HG02588 (cell line): Measurements from ENCODE around the gene CCNY.
"Not testable (repeated sequence)": the region's sequence is repeated elsewhere in the genome, so short reads cannot be mapped to it uniquely, and the experiment has no call there.

Experiments used
- ATAC-seq: cut with Tn5 transposase; IDR thresholded peaks from one replicate; pipeline ENCODE4 v1.9.1; 2021; ENCODE audit warnings: mild to moderate bottlenecking, moderate library complexity; ENCODE audit not compliant: unreplicated experiment

CCNY gene

DNA sequence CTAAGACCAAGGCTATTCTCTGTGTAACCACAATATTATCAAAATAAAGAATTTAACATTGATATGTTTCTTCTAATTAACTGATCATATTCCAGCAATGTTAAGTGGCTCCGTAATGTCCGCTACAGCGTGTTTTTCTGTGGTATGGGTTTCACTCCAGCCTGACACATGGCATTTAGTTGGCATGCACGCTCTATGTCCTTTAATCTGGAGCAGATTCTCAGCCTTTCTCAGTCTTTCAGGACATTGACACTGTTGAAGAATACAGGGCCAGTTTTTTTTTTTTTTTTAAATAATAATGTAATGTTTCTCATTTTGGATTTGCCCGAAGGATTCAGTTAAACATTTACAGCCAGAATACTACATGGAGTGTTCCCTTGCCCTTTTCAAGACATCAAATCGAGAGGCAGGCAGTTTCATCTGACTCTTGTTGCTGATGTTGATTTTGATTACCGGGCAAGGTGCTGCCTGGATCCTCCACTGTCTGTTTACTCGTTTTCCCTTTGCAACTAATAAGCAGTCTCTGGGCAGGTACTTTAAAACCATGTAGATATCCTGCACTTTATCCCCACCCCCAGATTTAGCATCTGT, 171.3 kb downstream of the CCNY start:
- no peak for ATAC-seq

GRCh38 chr10:35508647-35509046, 172.3 kb downstream of the CCNY start:
- ATAC-seq, result no peak

- no peak for ATAC-seq
Measured at GRCh38 chr10:35510891-35511290, 174.6 kb downstream of the CCNY start.

DNA sequence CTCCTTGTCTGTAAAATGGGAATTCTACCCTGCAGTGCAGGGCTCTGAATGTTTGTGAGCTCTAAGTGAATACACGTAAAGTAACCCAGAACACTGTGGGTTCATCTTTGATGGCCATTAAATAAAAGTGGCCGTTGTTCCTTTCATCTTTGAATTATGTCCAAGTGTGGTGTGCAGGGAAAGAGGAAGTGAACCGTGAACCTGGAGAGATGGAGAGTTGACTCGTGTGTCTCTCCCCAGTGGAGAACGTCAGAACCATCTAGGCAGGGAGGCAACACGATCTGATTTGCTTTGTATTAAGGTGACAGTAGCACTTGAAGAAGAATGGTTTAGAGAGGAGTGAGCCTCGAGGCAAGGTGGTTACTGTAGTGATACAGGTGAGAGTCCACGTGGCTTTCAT, 175.3 kb downstream of the CCNY start:
- no peak for ATAC-seq

- ATAC-seq, result no peak
Measured at GRCh38 chr10:35516102-35516670, 179.9 kb downstream of the CCNY start.

DNA sequence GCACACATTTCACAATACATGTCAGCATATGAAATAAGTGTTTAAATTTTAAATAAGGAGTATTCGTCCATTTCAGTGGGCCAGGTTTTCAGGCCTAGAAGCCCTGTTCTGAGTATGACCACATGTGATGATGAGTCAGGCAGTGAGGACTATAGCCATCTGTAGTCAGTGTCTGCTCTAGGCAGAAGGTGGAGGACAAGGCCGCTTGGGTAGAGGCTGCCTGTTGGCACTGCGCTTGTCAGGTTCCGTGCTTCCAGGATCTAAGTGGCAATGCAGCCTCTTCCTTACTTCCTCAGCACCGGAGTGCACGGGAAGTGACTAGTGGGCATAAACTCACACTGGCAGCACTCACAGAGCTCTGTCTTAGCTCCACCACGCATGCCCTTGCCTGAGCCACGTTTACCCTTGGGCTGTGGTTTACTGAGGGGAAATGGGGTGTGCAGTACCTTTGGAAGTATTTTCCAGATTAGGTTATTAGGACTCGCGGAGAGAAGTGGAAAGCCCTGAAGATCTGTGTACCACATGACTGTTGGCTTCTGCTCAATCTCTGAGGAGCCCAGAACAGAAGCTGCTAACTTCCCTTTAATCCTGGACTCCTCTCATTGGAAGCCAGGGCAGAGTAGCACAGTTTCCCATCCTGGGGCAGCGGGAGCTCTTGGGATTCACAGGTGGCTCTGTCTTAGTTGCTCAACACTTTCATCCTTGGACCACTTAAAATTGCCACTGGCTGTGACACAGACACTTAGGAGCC, 181.3 kb downstream of the CCNY start:
- no peak for ATAC-seq

- not testable (repeated sequence) for ATAC-seq
Measured at GRCh38 chr10:35518187-35518586, 181.9 kb downstream of the CCNY start.

- ATAC-seq, result no peak
Measured at GRCh38 chr10:35520996-35521395, 184.7 kb downstream of the CCNY start.

DNA sequence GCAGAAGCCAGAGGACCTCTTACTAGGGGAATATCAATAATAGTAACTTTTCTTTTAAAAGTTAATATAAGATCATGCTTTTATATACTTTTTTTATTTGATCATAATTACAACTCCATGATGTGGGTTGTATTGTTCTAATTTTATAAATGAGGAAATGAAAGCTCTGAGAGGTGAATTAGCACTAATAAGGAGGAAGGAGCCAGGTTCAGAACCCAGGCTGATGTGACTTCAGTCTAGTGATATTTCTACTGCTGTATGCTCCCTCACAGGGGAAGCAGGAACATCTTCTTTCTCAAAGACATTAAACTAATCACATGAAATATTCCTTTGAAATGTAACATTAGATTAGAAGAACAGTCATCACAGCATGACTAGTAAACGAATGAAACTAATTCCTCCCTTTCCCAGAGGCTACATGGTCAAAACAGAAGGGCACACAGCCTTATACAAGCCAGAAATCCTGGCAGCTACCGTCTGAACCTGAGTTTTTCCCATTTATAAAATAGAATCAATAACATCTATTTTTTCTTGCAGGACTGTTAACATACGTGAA, 187.4 kb downstream of the CCNY start:
- ATAC-seq, result no peak

DNA sequence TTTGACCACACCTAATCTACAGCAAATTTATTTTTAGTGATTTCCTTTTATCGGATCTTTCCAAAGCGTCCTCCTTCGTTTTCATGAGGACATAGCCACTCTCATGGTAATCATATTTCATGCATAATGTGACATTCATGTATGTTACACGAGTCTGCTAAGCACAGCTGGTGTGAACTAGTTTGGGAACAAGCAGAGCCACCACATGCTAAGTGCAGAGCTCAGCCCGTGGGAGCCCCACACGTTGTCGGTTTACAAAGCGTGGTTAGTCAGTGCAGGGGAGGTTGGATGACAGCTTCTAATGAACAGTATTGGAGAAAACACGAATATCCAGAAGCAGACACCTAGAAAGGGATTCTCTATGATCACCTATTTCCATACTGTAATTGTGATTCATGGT, 190.4 kb downstream of the CCNY start:
- no peak for ATAC-seq

DNA sequence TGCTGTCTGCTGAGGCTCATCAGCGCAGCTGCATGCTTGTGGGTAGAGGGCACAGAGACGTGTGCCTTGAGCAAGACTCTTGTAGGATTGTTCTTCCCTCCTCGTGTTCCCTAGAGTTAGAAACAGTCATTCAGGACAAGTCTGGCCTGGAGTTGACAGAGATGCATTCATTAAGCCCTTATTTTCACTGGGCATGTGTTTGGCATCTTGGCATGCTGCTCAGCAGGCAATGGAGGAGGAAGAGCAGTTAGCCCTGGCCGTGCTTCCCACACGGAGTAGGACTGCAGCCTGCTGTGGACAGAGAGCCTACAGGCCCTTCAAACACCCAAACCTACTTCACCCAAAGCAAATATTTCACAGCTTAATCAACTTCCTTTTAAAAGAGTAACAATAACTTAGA, 195.8 kb downstream of the CCNY start:
- no peak for ATAC-seq

DNA sequence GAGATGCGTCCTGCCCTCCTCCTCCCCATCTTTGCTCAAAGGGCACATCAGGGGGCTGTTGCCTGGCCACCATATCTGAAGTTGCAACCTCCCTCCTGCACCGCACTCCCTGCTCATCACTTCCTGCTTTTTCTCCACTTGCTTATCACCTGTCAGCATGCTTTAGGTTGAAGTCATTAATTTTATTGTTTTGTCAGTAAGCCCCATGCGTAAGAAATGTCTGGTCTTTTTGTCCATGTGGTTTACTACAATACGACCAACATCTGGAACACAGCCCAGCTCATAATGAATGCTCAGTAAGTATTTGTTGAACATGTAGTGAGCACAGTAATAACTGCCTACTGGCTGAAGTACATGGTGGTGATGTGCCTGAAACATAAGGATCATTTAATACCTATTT, 197.3 kb downstream of the CCNY start:
- no peak for ATAC-seq

- ATAC-seq, result no peak
Measured at GRCh38 chr10:35535136-35535535, 198.8 kb downstream of the CCNY start.

DNA sequence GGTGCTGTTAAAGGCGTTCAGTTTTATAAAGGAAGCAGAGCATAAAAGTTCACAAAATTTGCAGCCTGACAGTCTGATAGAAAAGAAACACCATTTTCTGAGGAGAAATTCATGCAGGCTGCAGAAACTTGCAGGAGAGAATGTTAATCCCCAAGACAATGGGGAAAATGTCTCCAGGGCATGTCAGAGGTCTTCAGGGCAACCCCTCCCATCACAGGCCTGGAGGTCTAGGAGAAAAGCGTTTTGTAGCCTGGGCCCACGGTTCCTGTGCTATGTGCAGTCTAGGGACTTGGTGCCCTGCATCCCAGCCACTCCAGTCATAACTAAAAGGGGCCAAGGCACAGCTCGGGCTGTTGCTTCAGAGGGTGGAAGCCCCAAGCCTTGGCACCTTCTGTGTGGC, 200.5 kb downstream of the CCNY start:
- no peak for ATAC-seq

DNA sequence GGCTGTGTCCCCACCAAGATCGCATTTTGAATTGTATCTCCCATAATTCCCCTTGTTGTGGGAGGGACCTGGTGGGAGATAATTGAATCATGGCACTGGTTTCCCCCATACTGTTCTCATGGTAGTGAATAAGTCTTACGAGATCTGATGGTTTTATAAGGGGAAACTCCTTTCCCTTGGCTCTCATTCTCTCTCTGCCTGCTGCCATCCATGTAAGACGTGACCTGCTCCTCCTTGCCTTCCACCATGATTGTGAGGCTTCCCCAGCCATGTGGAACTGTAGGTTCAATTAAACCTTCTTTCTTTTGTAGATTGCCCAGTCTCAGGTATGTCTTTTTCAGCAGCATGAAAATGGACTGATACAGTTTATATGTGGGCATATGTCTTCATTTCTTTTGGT, 201.6 kb downstream of the CCNY start:
- not testable (repeated sequence) for ATAC-seq

- no peak for ATAC-seq
Measured at GRCh38 chr10:35540296-35541164, 204.2 kb downstream of the CCNY start.

- no peak for ATAC-seq
Measured at GRCh38 chr10:35541720-35542119, 205.4 kb downstream of the CCNY start.

- no peak for ATAC-seq
Measured at GRCh38 chr10:35542303-35542702, 206.0 kb downstream of the CCNY start.

DNA sequence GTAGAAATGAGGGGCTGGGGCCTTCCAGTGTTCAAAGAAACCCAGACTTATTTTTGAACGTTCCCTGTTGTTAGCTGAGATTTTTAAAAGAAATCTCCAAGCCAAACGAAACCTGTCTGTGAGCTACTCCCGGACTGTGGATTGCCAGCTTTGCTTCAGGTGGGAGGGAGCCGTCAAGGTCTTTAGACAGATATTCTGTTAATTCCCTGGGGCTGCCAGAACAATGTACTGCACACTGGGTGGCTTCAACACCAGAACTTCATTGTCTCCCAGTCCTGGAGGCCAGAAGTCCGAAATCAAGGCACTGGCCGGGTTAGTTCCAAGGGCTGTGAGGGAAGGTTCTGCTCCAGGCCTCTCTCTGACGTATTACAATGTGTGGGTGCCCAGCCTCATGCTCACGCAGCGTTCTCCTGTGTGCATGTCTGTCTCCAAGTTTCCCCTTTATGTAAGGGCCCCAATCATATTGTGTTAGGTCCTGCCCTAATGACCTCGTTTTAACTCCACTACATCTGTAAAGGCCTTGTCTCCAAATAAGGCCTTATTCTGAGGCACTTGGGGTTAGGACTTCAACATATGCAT, 208.9 kb downstream of the CCNY start:
- no peak for ATAC-seq

GRCh38 chr10:35545878-35546590, 209.7 kb downstream of the CCNY start:
- no peak for ATAC-seq
